Measurements from ENCODE around the gene TBCD.

TBCD gene

DNA sequence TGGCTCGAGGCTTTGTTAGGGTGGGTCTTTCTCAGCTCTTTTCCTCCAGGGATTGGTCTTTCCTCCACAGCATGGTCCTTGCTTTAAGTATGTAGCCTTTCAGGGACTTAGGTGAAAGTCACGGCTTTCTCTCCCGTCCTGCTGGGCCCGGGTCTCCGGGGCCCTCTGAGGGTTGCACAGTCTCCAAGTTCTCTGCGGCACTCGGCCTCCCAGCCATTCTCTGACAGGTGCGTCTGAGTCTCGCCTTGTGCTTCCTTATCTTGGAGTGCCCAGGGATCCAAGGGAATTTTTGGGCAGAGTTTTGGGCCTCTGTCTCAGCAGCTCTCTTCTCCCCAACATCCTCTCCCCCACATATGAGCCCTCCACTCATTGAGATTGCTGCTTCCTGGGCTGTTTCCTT is 51.3 kb downstream of the TBCD start:
- POLR2A ChIA-PET = interaction anchor here (0.6 kb wide), 1 partner anchor 14 kb away, joined by 8 read pairs; no protein-coding TSS in a partner anchor
- no peak for TF ChIP-seq ZNF23 (tag by site-specific recombination; IDR thresholded peaks at IDR 0.05; ENCODE audit: borderline replicate concordance)
- no peak overlapping the region for H3K4me3 ChIP-seq (ENCODE audit: low read depth, low read length)
- no peaks in the 10 kb centered on the region for H3K4me1 ChIP-seq (ENCODE audit: control insufficient read depth, insufficient read depth, low read length)
- H3K36me3 ChIP-seq (ENCODE audit: control insufficient read depth in 2 of 2, insufficient read depth in 1 of 2, low read length in 2 of 2) = peaks cover 10 to 52% of the 10 kb centered on the region in 2 experiments; a peak in 2 of 3 replicates
- H3K9me3 ChIP-seq (ENCODE audit: control insufficient read depth, insufficient read depth, low read depth, low read length) = no peaks in the 10 kb centered on the region
- no peak overlapping the region for H3K27ac ChIP-seq (ENCODE audit: extremely low read depth, low read depth, low read length)
- CTCF ChIA-PET = interaction anchor here (0.6 kb wide), 1 partner anchor 35 kb away, joined by 3 read pairs; no protein-coding TSS in a partner anchor

- Histone ChIP-seq H3K9me3 (ENCODE audit: control insufficient read depth, insufficient read depth, low read depth, low read length) (no peaks in the 10 kb centered on the region), H3K4me3 (ENCODE audit: low read depth, low read length) (no peak overlapping the region), H3K36me3 (ENCODE audit: control insufficient read depth in 2 of 2, insufficient read depth in 1 of 2, low read length in 2 of 2) (peaks cover 6 to 48% of the 10 kb centered on the region in 2 experiments; a peak in 2 of 3 replicates), H3K4me1 (ENCODE audit: control insufficient read depth, insufficient read depth, low read length) (no peaks in the 10 kb centered on the region), H3K27ac (ENCODE audit: extremely low read depth, low read depth, low read length) (no peak overlapping the region)
- CTCF ChIA-PET = interaction anchor here (0.6 kb wide), 1 partner anchor 35 kb away, joined by 3 read pairs; no protein-coding TSS in a partner anchor
- TF ChIP-seq TSHZ1 (tag by site-specific recombination; IDR thresholded peaks at IDR 0.05; ENCODE audit: borderline replicate concordance) (no peak), ZNF133 (tag by site-specific recombination; IDR thresholded peaks at IDR 0.05) (no peak), WT1 (tag by site-specific recombination; IDR thresholded peaks at IDR 0.05) (no peak), ZNF639 (tag by site-specific recombination; IDR thresholded peaks at IDR 0.05) (no peak), ZNF175 (tag by site-specific recombination; IDR thresholded peaks at IDR 0.05) (no peak), ZNF785 (tag by site-specific recombination; IDR thresholded peaks at IDR 0.05) (no peak), ZNF768 (tag by site-specific recombination; IDR thresholded peaks at IDR 0.05) (no peak), ZNF529 (tag by site-specific recombination; IDR thresholded peaks at IDR 0.05; ENCODE audit: insufficient replicate concordance) (no peak), GLIS2 (tag by site-specific recombination; IDR thresholded peaks at IDR 0.05) (no peak)
- TF ChIP-seq, protein P1, sequence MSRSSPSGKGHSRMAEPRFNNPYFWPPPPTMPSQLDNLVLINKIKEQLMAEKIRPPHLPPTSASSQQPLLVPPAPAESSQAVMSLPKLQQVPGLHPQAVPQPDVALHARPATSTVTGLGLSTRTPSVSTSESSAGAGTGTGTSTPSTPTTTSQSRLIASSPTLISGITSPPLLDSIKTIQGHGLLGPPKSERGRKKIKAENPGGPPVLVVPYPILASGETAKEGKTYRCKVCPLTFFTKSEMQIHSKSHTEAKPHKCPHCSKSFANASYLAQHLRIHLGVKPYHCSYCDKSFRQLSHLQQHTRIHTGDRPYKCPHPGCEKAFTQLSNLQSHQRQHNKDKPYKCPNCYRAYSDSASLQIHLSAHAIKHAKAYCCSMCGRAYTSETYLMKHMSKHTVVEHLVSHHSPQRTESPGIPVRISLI (tag by site-specific recombination; IDR thresholded peaks at IDR 0.05) = no peak
- POLR2A ChIA-PET = interaction anchor here (0.6 kb wide), 1 partner anchor 15 kb away, joined by 8 read pairs; no protein-coding TSS in a partner anchor
Measured at GRCh38 chr17:82803606-82804005, 51.7 kb downstream of the TBCD start.

- Histone ChIP-seq H3K4me1 (ENCODE audit: control insufficient read depth, insufficient read depth, low read length) (no peaks in the 10 kb centered on the region), H3K27ac (ENCODE audit: extremely low read depth, low read depth, low read length) (no peak overlapping the region), H3K4me3 (ENCODE audit: low read depth, low read length) (no peak overlapping the region), H3K9me3 (ENCODE audit: control insufficient read depth, insufficient read depth, low read depth, low read length) (no peaks in the 10 kb centered on the region), H3K36me3 (ENCODE audit: control insufficient read depth in 2 of 2, insufficient read depth in 1 of 2, low read length in 2 of 2) (peaks cover 0 to 51% of the 10 kb centered on the region in 2 experiments; a peak in 1 of 3 replicates)
- CTCF ChIA-PET = interaction anchor here (1.3 kb wide), 1 partner anchor 29 kb away, joined by 3 read pairs; no protein-coding TSS in a partner anchor
- TF ChIP-seq ZIC2 (tag by site-specific recombination; IDR thresholded peaks at IDR 0.05) (0 out of 2 replicates have a peak, but pooled peaks have one; percentile 17), IKZF3 (tag by site-specific recombination; IDR thresholded peaks at IDR 0.05) (no peak)
- POLR2A ChIA-PET = no interaction called here
Measured at GRCh38 chr17:82804442-82805191, 52.8 kb downstream of the TBCD start.

Data from HEK293 (cell line).